ENCODE measurements around the gene GAL3ST1. TPM values are rescaled to one million over a fixed set of nuclear protein-coding genes. Genes with fewer than 3 reads are reported as not detected.

GAL3ST1 gene
- total and polyA plus RNA-seq, 2 of the 8 experiments (the other 6 are each of a cell fraction or from before 2014, with no cell fraction given), result 11.0 to 32.5 TPM

- no peak for TF ChIP-seq EZH2 (IDR thresholded peaks at IDR 0.05; ENCODE audit: low read depth, low read length, severe bottlenecking)
- no peak for TF ChIP-seq ATF2 (IDR thresholded peaks at IDR 0.05; ENCODE audit: low read length)
- TF ChIP-seq CTCF (IDR thresholded peaks at IDR 0.05; ENCODE audit: control extremely low read depth in 1 of 3, insufficient read depth in 1 of 3, low read depth in 1 of 3, low read length in 3 of 3), result no peak
- TF ChIP-seq RXRA (IDR thresholded peaks at IDR 0.05; ENCODE audit: insufficient read depth, low read depth, low read length), result no peak
Measured at GRCh38 chr22:30537083-30537731, 37.3 kb downstream of the GAL3ST1 start (continued).

All from H1 (cell line).